IMR-90 (cell line): ENCODE results near the gene RPS6KA5. TPM values are rescaled to one million over a fixed set of nuclear protein-coding genes. Genes with fewer than 3 reads are reported as not detected.

Source experiments
- ATAC-seq: fragments of 200-7000 bp; cut with Tn5 transposase; 2 replicates; pipeline ENCODE4 v1.9.1; 2020; ENCODE audit warnings: low read depth, mild to moderate bottlenecking, moderate library complexity
- BruUV-seq: library from RNA; stranded (reverse); fragments of 400-500 nt; replicated peaks from 2 replicates; lab custom pipeline; 2021; lab: Mats Ljungman, UMichigan
- CTCF ChIA-PET: fragments of 300-600 bp; formaldehyde crosslinking; extraction: SDS; loops from one replicate; lab custom pipeline; 2021; ENCODE audit warnings: antibody characterized with exemption; lab: Yijun Ruan, JAX
- POLR2A ChIA-PET: fragments of 300-600 bp; sonication (Branson Sonifier 250); formaldehyde crosslinking; loops from one replicate; lab custom pipeline; 2022; ENCODE audit warnings: antibody characterized with exemption; ENCODE audit not compliant: unreplicated experiment; lab: Charles Lee
- DNase-seq: peaks from one replicate; pipeline ENCODE4 v3.0.0; 2013
- H2AFZ ChIP-seq: replicated peaks from 2 replicates; pipeline ENCODE3; 2013; ENCODE audit warnings: low read length, mild to moderate bottlenecking; ENCODE audit not compliant: poor library complexity
- H2AK5ac ChIP-seq: 2 replicates; pipeline ENCODE4 v1.6.1; 2013; ENCODE audit warnings: low read depth, low read length, inconsistent platforms
- H2AK9ac ChIP-seq: replicated peaks from 2 replicates; pipeline ENCODE3; 2013; ENCODE audit warnings: mild to moderate bottlenecking, low read depth, low read length, moderate library complexity; ENCODE audit not compliant: poor library complexity
- H2BK120ac ChIP-seq: 2 replicates; pipeline ENCODE4 v1.6.1; 2013; ENCODE audit warnings: low read depth, low read length, inconsistent platforms
- H2BK15ac ChIP-seq: 3 replicates; pipeline ENCODE4 v1.6.1; 2013; ENCODE audit warnings: low read depth, low read length, inconsistent platforms
- H2BK20ac ChIP-seq: 2 replicates; pipeline ENCODE4 v1.6.1; 2013; ENCODE audit warnings: low read depth, mild to moderate bottlenecking, inconsistent platforms, low read length, moderate library complexity
- H2BK5ac ChIP-seq: 2 replicates; pipeline ENCODE4 v1.6.1; 2013; ENCODE audit warnings: mild to moderate bottlenecking, low read depth, low read length, inconsistent platforms; ENCODE audit not compliant: poor library complexity, severe bottlenecking
- H3K14ac ChIP-seq: replicated peaks from 2 replicates; pipeline ENCODE4 v1.6.1; 2013; ENCODE audit warnings: low read depth, low read length, inconsistent platforms
- H3K18ac ChIP-seq: 2 replicates; pipeline ENCODE4 v1.6.1; 2013; ENCODE audit warnings: low read depth, low read length, control low read depth
- H3K23ac ChIP-seq: 2 replicates; pipeline ENCODE4 v1.6.1; 2013; ENCODE audit warnings: low read depth, low read length, inconsistent platforms
- H3K27ac ChIP-seq: 2 replicates; pipeline ENCODE4 v1.5.1; 2013; ENCODE audit warnings: mild to moderate bottlenecking, control low read depth, low read length; ENCODE audit not compliant: insufficient read depth
- H3K27me3 ChIP-seq: 2 replicates; pipeline ENCODE4 v1.6.1; 2013; ENCODE audit warnings: low read length; ENCODE audit not compliant: control insufficient read depth, insufficient read depth
- H3K36me3 ChIP-seq: 2 replicates; pipeline ENCODE4 v1.6.1; 2013; ENCODE audit warnings: low read length, mixed read lengths; ENCODE audit not compliant: control insufficient read depth, insufficient read depth
- H3K4ac ChIP-seq: 2 replicates; pipeline ENCODE4 v1.6.1; 2013; ENCODE audit warnings: low read depth, low read length, inconsistent platforms
- H3K4me1 ChIP-seq: 2 replicates; pipeline ENCODE4 v1.6.1; 2013; ENCODE audit warnings: low read length, mixed read lengths; ENCODE audit not compliant: control insufficient read depth, insufficient read depth
- H3K4me2 ChIP-seq: 2 replicates; pipeline ENCODE4 v1.6.1; 2013; ENCODE audit warnings: low read depth, mild to moderate bottlenecking, control low read depth, low read length, moderate library complexity
- H3K4me3 ChIP-seq: 2 replicates; pipeline ENCODE4 v1.5.1; 2013; ENCODE audit warnings: low read depth, mild to moderate bottlenecking, control low read depth, low read length, moderate library complexity; ENCODE audit not compliant: insufficient read depth
- H3K56ac ChIP-seq: 2 replicates; pipeline ENCODE4 v1.6.1; 2013; ENCODE audit warnings: low read length, inconsistent platforms; ENCODE audit not compliant: insufficient read depth; ENCODE audit errors: extremely low read depth
- H3K79me1 ChIP-seq, 2 experiments: 2 replicates each; pipeline ENCODE4 v1.6.1; 2013; ENCODE audit warnings: low read length in 2 of 2, inconsistent platforms in 1 of 2, low read depth in 1 of 2
- H3K9ac ChIP-seq: 2 replicates; pipeline ENCODE4 v1.6.1; 2013; ENCODE audit warnings: low read depth, low read length, control low read depth
- H3K9me1 ChIP-seq: 2 replicates; pipeline ENCODE4 v1.6.1; 2013; ENCODE audit warnings: low read length, inconsistent platforms; ENCODE audit not compliant: insufficient read depth
- H3K9me3 ChIP-seq: 2 replicates; pipeline ENCODE4 v1.6.1; 2013; ENCODE audit warnings: low read length; ENCODE audit not compliant: control insufficient read depth, insufficient read depth
- H4K20me1 ChIP-seq: 2 replicates; pipeline ENCODE4 v1.6.1; 2013; ENCODE audit warnings: low read length, inconsistent platforms; ENCODE audit not compliant: insufficient read depth
- H4K5ac ChIP-seq: 2 replicates; pipeline ENCODE4 v1.6.1; 2013; ENCODE audit warnings: mild to moderate bottlenecking, low read depth, low read length, control low read depth
- H4K8ac ChIP-seq, 2 experiments: 2 replicates each; pipeline ENCODE4 v1.6.1; 2013; ENCODE audit warnings: low read depth in 2 of 2, low read length in 2 of 2, control low read depth in 1 of 2, inconsistent platforms in 1 of 2
- H4K91ac ChIP-seq: 2 replicates; pipeline ENCODE4 v1.6.1; 2013; ENCODE audit warnings: low read depth, low read length, inconsistent platforms; ENCODE audit not compliant: insufficient read depth
- MAFK ChIP-seq: IDR thresholded peaks from 2 replicates; pipeline ENCODE4 v1.6.1; 2012; ENCODE audit warnings: low read depth, low read length, improper control_type of control experiment
- RCOR1 ChIP-seq: IDR thresholded peaks from 2 replicates; pipeline ENCODE4 v1.6.1; 2012; ENCODE audit warnings: mild to moderate bottlenecking, low read length, improper control_type of control experiment; ENCODE audit not compliant: insufficient replicate concordance
- WGBS, 2 experiments: methylation state at CpG; one replicate each; pipeline versions ENCODE4 v1.1.5 to v1.1.7; 2013; ENCODE audit warnings: missing lambda C conversion rate in 2 of 2; ENCODE audit not compliant: insufficient read length in 1 of 2; ENCODE audit errors: extremely low coverage in 2 of 2; 5-methylcytosine and 5-hydroxymethylcytosine counted together
- dilution Hi-C: fragments of 300-500 bp; cut with HindIII; formaldehyde crosslinking; loops from one replicate; pipeline ENCODE4 v1.14.3; 2018; ENCODE audit warnings: low sequenced_read_pairs; ENCODE audit not compliant: unreplicated experiment
- in situ Hi-C: fragments of 300-500 bp; cut with MboI; formaldehyde crosslinking; loops from 3 replicates; pipeline ENCODE4 v1.14.3; 2019; ENCODE audit warnings: low sequenced_read_pairs, inconsistent platforms, mixed read lengths
- intact Hi-C: fragments of 100-400 bp; cut with micrococcal nuclease; formaldehyde crosslinking; loops from 2 replicates; pipeline ENCODE4 v1.10.0; 2022
- polyA plus RNA-seq, 3 experiments: library from polyadenylated mRNA; depleted of rRNA; stranded (reverse); fragments of >200 nt; gene quantifications; 2 replicates each; pipeline ENCODE4 v1.2.3, GENCODE V29; 2012; ENCODE audit warnings: low replicate concordance in 1 of 3
- total RNA-seq: library from RNA; depleted of rRNA; stranded (reverse); fragments of >200 nt; gene quantifications from 2 replicates; pipeline ENCODE4 v1.2.3, GENCODE V29; 2012

Gene RPS6KA5
- total and polyA plus RNA-seq, 2 of the 4 experiments (the other 2 are of a cell fraction): 0.36 TPM

- H3K27me3 ChIP-seq: no peaks in the 10 kb centered on the region
- ChIA-PET CTCF (interaction anchor here (0.5 kb wide), 1 partner anchor 108 kb away, joined by 5 read pairs; no protein-coding TSS in a partner anchor), POLR2A (no interaction called here)
- dilution Hi-C loops (no loop called here), intact Hi-C loops (no loop called here), in situ Hi-C loops (no loop called here)
- no peak overlapping the region for H3K9ac ChIP-seq
- no peaks in the 10 kb centered on the region for H3K36me3 ChIP-seq
- H3K4ac ChIP-seq: no peak overlapping the region
- no peak overlapping the region for H2BK5ac ChIP-seq
- no TSS peak for BruUV-seq
- no peak for DNase-seq
- H2BK20ac ChIP-seq: no peak overlapping the region
- no peak overlapping the region for H3K18ac ChIP-seq
- no peaks in the 10 kb centered on the region for H3K9me1 ChIP-seq
- H3K14ac ChIP-seq: no peak overlapping the region
- H2BK15ac ChIP-seq: no peak overlapping the region
- H4K8ac ChIP-seq: no peak overlapping the region
- H2AK9ac ChIP-seq: no peak overlapping the region
- H4K20me1 ChIP-seq: no peaks in the 10 kb centered on the region
- no peak overlapping the region for H3K23ac ChIP-seq
- H3K4me3 ChIP-seq: no peak overlapping the region
- no peak overlapping the region for H2BK120ac ChIP-seq
- no peak overlapping the region for H3K4me2 ChIP-seq
- TF ChIP-seq RCOR1: no peak
- TF ChIP-seq MAFK: no peak
- no peak overlapping the region for H2AK5ac ChIP-seq
- H4K91ac ChIP-seq: no peak overlapping the region
- H3K27ac ChIP-seq: no peak overlapping the region
- H3K56ac ChIP-seq: no peak overlapping the region
- H4K5ac ChIP-seq: no peak overlapping the region
- H3K4me1 ChIP-seq: no peaks in the 10 kb centered on the region
- no peak overlapping the region for H2AFZ ChIP-seq
- no peak for ATAC-seq
- no CpG with 5 or more reads among the region's 3 CpGs for WGBS, 2 experiments
- no peaks in the 10 kb centered on the region for H3K79me1 ChIP-seq
- no peaks in the 10 kb centered on the region for H3K9me3 ChIP-seq
These were observed 4.8 kb upstream of the RPS6KA5 start for GRCh38 chr14:91065266-91065665.
